GM23338 (cell line): Measurements from ENCODE around the gene NEMP2. TPM values are rescaled to one million over a fixed set of nuclear protein-coding genes. Genes with fewer than 3 reads are reported as not detected.

Source experiments
- ATAC-seq: fragments of 200-7000 bp; cut with Tn5 transposase; 3 replicates; pipeline ENCODE4 v1.9.1; 2020
- DNase-seq: peaks from one replicate; pipeline ENCODE4 v3.0.0-alpha.2; 2015; ENCODE audit warnings: low spot score
- H2AFZ ChIP-seq: fragments of 200-600 bp; sonication (generic); 2 replicates; pipeline ENCODE4 v1.8.0; 2016; ENCODE audit warnings: antibody characterized with exemption, mild to moderate bottlenecking, moderate library complexity
- H3F3A ChIP-seq: fragments of 200-600 bp; sonication (generic); replicated peaks from 2 replicates; pipeline ENCODE4 v1.8.0; 2017; ENCODE audit warnings: antibody characterized with exemption, mixed run types, low read depth
- H3K27ac ChIP-seq: fragments of 200-600 bp; sonication (generic); 2 replicates; pipeline ENCODE4 v1.6.1; 2016; ENCODE audit warnings: low read depth
- H3K27me3 ChIP-seq: fragments of 200-600 bp; sonication (generic); 2 replicates; pipeline ENCODE4 v1.8.0; 2016; ENCODE audit warnings: mild to moderate bottlenecking, mixed run types, moderate library complexity; ENCODE audit not compliant: insufficient read depth
- H3K36me3 ChIP-seq: fragments of 200-600 bp; sonication (generic); 2 replicates; pipeline ENCODE4 v1.8.0; 2016; ENCODE audit warnings: mild to moderate bottlenecking; ENCODE audit not compliant: insufficient read depth
- H3K4me1 ChIP-seq: fragments of 200-600 bp; sonication (generic); 2 replicates; pipeline ENCODE4 v1.8.0; 2016; ENCODE audit warnings: mild to moderate bottlenecking, moderate library complexity; ENCODE audit not compliant: insufficient read depth
- H3K4me2 ChIP-seq: fragments of 200-600 bp; sonication (generic); 2 replicates; pipeline ENCODE4 v1.7.1; 2017; ENCODE audit warnings: mixed run types
- H3K4me3 ChIP-seq: fragments of 200-600 bp; sonication (generic); 2 replicates; pipeline ENCODE4 v1.6.1; 2016; ENCODE audit warnings: mixed run types
- H3K79me2 ChIP-seq: fragments of 200-600 bp; sonication (generic); replicated peaks from 2 replicates; pipeline ENCODE4 v1.8.0; 2017; ENCODE audit warnings: mild to moderate bottlenecking; ENCODE audit not compliant: insufficient read depth
- H3K9me2 ChIP-seq: fragments of 200-600 bp; sonication (generic); 2 replicates; pipeline ENCODE4 v1.8.0; 2017; ENCODE audit not compliant: insufficient read depth
- H4K20me1 ChIP-seq: fragments of 200-600 bp; sonication (generic); replicated peaks from 2 replicates; pipeline ENCODE4 v1.8.0; 2017; ENCODE audit warnings: mild to moderate bottlenecking; ENCODE audit not compliant: insufficient read depth
- H3K27ac Mint-ChIP-seq: 2 replicates; pipeline ENCODE4 v1.8.0; 2020; ENCODE audit warnings: inconsistent platforms, mild to moderate bottlenecking, moderate library complexity, mixed read lengths
- H3K27me3 Mint-ChIP-seq: 3 replicates; pipeline ENCODE4 v1.8.0; 2022; ENCODE audit warnings: low read depth, mild to moderate bottlenecking, moderate library complexity, mixed read lengths, inconsistent platforms; ENCODE audit not compliant: insufficient read depth, poor library complexity
- H3K36me3 Mint-ChIP-seq: 3 replicates; pipeline ENCODE4 v1.8.0; 2021; ENCODE audit warnings: low read depth, mild to moderate bottlenecking, inconsistent platforms, moderate library complexity, mixed read lengths
- H3K4me1 Mint-ChIP-seq: 3 replicates; pipeline ENCODE4 v1.8.0; 2020; ENCODE audit warnings: mild to moderate bottlenecking, inconsistent platforms, mixed read lengths
- H3K4me3 Mint-ChIP-seq: 3 replicates; pipeline ENCODE4 v1.8.0; 2021; ENCODE audit warnings: moderate library complexity, mild to moderate bottlenecking, inconsistent platforms, mixed read lengths
- H3K9me3 Mint-ChIP-seq: 3 replicates; pipeline ENCODE4 v1.8.0; 2020; ENCODE audit warnings: moderate library complexity, mild to moderate bottlenecking, inconsistent platforms, mixed read lengths
- CREB1 ChIP-seq: fragments of 250-450 bp; sonication (Bioruptor Pico); IDR thresholded peaks from 2 replicates; pipeline ENCODE4 v1.5.0; 2020; ENCODE audit warnings: low read depth, mild to moderate bottlenecking, moderate library complexity
- ETS1 ChIP-seq: IDR thresholded peaks from 2 replicates; pipeline ENCODE4 v1.6.1; 2016; ENCODE audit warnings: antibody characterized with exemption
- EZH2 ChIP-seq: fragments of 200-600 bp; sonication (generic); IDR thresholded peaks from one replicate; pipeline ENCODE4 v1.8.0; 2017; ENCODE audit warnings: antibody characterized with exemption, mild to moderate bottlenecking, low read depth; ENCODE audit not compliant: unreplicated experiment
- JUNB ChIP-seq: IDR thresholded peaks from one replicate; pipeline ENCODE4 v1.6.1; 2016; ENCODE audit warnings: antibody characterized with exemption; ENCODE audit not compliant: unreplicated experiment
- NANOG ChIP-seq: IDR thresholded peaks from 2 replicates; pipeline ENCODE4 v1.6.1; 2016; ENCODE audit warnings: antibody characterized with exemption, borderline replicate concordance
- REST ChIP-seq: IDR thresholded peaks from one replicate; pipeline ENCODE4 v1.6.1; 2018; ENCODE audit warnings: antibody characterized with exemption; ENCODE audit not compliant: unreplicated experiment
- ZNF331 ChIP-seq: fragments of 250-450 bp; sonication (Bioruptor Pico); IDR thresholded peaks from 2 replicates; pipeline ENCODE4 v1.5.0; 2020; ENCODE audit warnings: low read depth, mild to moderate bottlenecking, moderate library complexity
- ZNF462 ChIP-seq: fragments of 250-450 bp; sonication (Bioruptor Pico); IDR thresholded peaks from 2 replicates; pipeline ENCODE4 v1.5.0; 2020; ENCODE audit warnings: mild to moderate bottlenecking, moderate library complexity
- polyA plus RNA-seq: library from polyadenylated mRNA; unstranded; fragments of >200 nt; fragmentation: Nextera tagmentation; extraction: Ambion mirVana; gene quantifications from 2 replicates; pipeline ENCODE4 v1.2.1, GENCODE V29; 2016
- total RNA-seq: library from RNA; depleted of rRNA; stranded (reverse); fragments of >200 nt; shearing (Covaris generic); gene quantifications from 2 replicates; pipeline ENCODE4 v1.2.3, GENCODE V29; 2014

NEMP2 gene
- total and polyA plus RNA-seq, 2 experiments from 2014 or later, result 1.2 to 4.0 TPM

- H3K36me3 Mint-ChIP-seq, result no peaks in the 10 kb centered on the region
- no peaks in the 10 kb centered on the region for H3K9me3 Mint-ChIP-seq
- no peaks in the 10 kb centered on the region for H3K27me3 Mint-ChIP-seq
- no peak overlapping the region for H2AFZ ChIP-seq
- H3K4me3 Mint-ChIP-seq, result no peak overlapping the region
- no peaks in the 10 kb centered on the region for H3K27me3 ChIP-seq
- H3K4me1 Mint-ChIP-seq, result no peaks in the 10 kb centered on the region
- no peaks in the 10 kb centered on the region for H3K4me1 ChIP-seq
- H3K4me3 ChIP-seq, result no peak overlapping the region
- H3K9me2 ChIP-seq, result no peaks in the 10 kb centered on the region
- no peak for DNase-seq
- H3K79me2 ChIP-seq, result no peaks in the 10 kb centered on the region
- no peaks in the 10 kb centered on the region for H3K36me3 ChIP-seq
- no peak overlapping the region for H3K4me2 ChIP-seq
- no peaks in the 10 kb centered on the region for H4K20me1 ChIP-seq
- ATAC-seq, result no peak
- TF ChIP-seq ETS1 (no peak), EZH2 (no peak), ZNF331 (CRISPR knock-in tag) (no peak), REST (no peak), CREB1 (CRISPR knock-in tag) (no peak), JUNB (no peak), ZNF462 (no peak), NANOG (no peak)
- no peak overlapping the region for H3K27ac Mint-ChIP-seq
- no peak overlapping the region for H3K27ac ChIP-seq
- no peaks in the 10 kb centered on the region for H3F3A ChIP-seq
Measured at GRCh38 chr2:190481339-190481738, 53.2 kb downstream of the NEMP2 start.
